ENCODE data around the gene AHRR.

GRCh38 chr5:470961-471749, 149.6 kb downstream of the AHRR start:
- TF ChIP-seq CTCF (IDR thresholded peaks at IDR 0.05) (no peak), POLR2A (IDR thresholded peaks at IDR 0.05) (no peak)
